Smooth muscle cell of the coronary artery (primary cell): ENCODE measurements around the gene INSRR. TPM values are rescaled to one million over a fixed set of nuclear protein-coding genes. Genes with fewer than 3 reads are reported as not detected.

Experiments
- total RNA-seq: library from RNA; depleted of rRNA; stranded (reverse); fragments of >200 nt; gene quantifications from 2 replicates; pipeline ENCODE4 v1.2.3, GENCODE V29; 2014; ENCODE audit warnings: low replicate concordance

Gene INSRR
- under 0.01 TPM in 1 of 2 replicates, not detected in the other for total RNA-seq

DNA sequence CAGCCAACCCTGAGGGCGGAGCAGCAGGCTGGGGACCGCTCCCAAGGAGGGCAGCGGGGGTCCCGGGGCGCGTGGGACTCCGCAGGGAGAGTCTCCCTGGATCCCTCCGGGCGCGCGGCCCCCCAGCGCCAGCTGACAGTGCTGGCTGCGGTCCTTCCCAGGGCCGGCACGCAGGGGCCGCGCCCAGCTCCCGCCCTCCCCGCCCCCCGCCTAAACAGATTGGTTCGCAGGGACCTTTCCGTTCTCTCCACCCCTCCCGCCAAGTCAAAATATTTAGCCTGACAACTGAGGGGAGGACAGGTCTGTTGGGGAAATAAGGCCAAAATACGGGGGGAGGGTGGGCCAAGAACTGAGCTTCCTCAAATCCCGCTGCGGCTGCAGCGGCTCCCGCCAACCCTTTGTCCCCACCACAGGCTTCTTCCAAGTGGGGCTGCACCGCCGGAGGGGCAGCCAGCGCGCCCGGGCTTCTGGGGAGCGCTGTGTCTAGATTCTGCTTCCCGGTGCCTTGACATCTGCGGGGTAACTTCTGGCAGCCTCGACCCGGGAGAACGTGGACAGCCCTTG lies at the start of gene INSRR:
Gene INSRR, minus strand, starts transcription at position 159 of the 564 bp plus-strand sequence. CDS start 496 bp downstream, outside the sequence.

DNA sequence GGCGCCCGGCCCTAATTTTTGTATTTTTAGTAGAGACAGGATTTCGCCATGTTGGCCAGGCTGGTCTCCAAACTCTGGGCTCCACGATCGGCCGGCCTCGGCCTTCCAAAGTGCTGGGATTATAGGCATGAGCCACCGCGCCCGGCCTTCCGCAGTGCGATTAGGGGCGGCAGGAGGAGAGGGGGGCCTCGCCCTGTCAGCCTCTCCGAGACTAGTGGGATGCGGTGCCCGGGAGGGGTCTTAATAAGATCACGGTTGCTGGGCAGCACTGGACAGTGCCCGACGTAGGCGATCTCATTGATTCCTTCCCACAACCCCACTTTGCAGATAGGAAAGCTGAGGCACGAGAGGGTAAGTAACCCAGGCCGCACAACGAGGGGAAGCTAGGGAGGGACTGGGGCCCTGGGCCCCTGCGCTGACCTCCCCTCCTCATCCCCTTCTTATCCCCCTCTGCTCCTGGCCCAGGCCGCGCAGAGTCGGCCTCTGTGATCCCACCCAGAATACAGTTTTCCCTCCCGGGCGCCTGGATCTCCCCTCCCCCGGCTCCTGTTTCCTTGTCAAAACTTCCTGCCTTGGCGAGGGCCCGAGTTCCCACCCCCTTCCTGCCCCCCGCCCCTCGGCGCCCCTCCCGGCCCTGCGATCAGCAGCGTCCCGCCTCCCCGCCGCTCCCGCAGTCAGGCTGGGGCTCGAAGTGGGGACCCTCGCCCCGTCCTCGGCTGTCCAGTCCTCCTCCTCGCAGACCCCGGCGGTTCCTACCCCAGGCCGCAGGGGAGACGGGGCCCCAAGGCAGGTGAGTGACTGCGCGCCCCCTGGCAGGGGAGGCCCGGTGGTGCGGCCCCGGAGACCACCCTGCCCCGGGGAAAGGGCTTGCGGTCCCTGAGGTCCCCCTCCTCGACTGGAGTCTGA lies 34.4 kb upstream of the INSRR start, which contains the start of gene PEAR1:
Gene PEAR1, plus strand, starts transcription at position 671 of the 906 bp plus-strand sequence. CDS start 10,209 bp downstream, outside the sequence.

DNA sequence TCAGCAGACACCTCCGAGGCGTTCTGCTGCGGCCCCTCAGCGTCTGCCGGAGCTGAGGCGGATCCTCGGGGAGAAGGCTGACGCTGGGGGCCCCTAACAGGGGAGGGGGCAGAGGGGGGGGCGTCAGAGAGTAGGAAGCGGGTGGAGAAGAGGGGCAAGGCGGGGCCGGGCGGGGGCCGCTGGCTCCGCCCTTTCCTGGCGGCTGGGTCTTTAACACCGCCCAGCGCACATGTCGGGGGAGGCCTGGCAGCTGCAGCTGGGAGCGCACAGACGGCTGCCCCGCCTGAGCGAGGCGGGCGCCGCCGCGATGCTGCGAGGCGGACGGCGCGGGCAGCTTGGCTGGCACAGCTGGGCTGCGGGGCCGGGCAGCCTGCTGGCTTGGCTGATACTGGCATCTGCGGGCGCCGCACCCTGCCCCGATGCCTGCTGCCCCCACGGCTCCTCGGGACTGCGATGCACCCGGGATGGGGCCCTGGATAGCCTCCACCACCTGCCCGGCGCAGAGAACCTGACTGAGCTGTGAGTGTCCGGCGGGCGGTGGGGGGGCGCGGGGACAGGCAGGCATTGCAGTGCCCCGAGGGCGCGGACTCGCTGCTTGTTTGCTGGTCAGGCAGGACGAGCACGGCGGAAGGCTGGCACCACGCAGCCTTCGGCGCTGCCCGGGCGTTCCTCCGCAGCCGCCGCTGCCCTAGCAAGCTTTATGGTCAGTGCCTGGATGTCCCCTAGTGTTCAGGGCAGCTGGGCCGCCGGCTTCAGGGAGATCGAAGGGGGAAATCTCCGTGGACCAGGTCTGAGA lies 1.9 kb upstream of the INSRR start, which contains the start of gene NTRK1:
Gene NTRK1, plus strand, starts transcription at position 238 of the 796 bp plus-strand sequence. Its CDS starts 70 bp downstream, at position 308.

DNA sequence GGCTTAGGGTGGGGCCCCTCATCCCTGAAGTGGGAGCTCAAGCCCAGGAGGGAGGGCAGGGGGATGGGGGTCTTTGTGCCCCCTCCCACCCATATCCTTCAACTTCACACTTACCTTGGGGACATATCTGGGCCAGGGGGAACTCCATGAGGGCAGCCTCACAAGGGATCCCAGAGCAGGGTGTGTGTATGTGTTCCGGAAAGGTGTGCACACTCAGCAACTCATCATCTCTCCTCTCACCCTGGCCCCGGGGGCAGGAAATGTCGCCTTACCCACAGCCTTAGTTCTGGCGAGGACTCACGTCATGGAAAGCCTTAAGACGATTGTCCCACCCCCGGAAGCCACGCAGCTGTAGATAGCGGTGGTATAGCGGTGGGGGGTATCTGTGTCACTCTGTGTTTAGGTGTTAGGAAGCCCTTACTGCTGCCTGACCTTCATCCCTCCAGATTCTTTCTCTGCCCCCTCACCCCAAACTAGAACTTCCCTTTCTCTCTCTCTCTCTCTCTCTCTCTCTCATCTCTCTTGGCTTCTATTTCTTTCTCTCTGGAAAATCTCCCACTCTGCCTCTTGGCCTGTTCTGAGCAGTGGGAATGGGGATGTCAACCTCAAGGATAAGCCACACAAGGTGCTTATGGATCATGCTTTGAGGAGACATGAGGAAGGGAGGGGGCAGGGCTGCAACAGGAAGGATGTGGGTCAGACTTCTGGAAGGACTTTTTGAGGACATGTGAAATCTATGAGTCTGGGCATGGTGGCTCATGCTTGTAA lies 42.2 kb downstream of the INSRR start, which contains the start of gene SH2D2A:
Gene SH2D2A, minus strand, starts transcription at position 288 of the 768 bp plus-strand sequence. Its CDS starts 140 bp downstream, at position 148.

Other genes starting within 250 kb of the INSRR start
- not detected in 2 replicates for gene HAPLN2, start 239.7 kb downstream of the INSRR start, total RNA-seq
- gene BCAN, start 217.0 kb downstream of the INSRR start, total RNA-seq, result 0.08 TPM in 1 of 2 replicates, not detected in the other
- gene NES, start 181.7 kb downstream of the INSRR start, total RNA-seq, result 12.4 and 71.8 TPM in 2 replicates
- gene CRABP2, start 153.5 kb downstream of the INSRR start, total RNA-seq, result 5.0 and 87.6 TPM in 2 replicates
- 5.7 and 8.7 TPM in 2 replicates for gene METTL25B, start 130.6 kb downstream of the INSRR start, total RNA-seq
- gene ISG20L2, start 130.4 kb downstream of the INSRR start, total RNA-seq, result 7.1 and 7.4 TPM in 2 replicates
- 44.3 and 62.1 TPM in 2 replicates for gene MRPL24, start 118.0 kb downstream of the INSRR start, total RNA-seq
- 138 and 145 TPM in 2 replicates for gene HDGF, start 107.4 kb downstream of the INSRR start, total RNA-seq
- gene PRCC, start 91.6 kb downstream of the INSRR start, total RNA-seq, result 3.7 and 9.8 TPM in 2 replicates
- 0.30 TPM in 1 of 2 replicates, not detected in the other for gene SH2D2A, start 42.3 kb downstream of the INSRR start, total RNA-seq
- 0.08 and 0.12 TPM in 2 replicates for gene NTRK1, start 1.7 kb upstream of the INSRR start, total RNA-seq
- gene PEAR1, start 34.6 kb upstream of the INSRR start, total RNA-seq, result 1.8 and 6.8 TPM in 2 replicates
- 0.08 TPM in 1 of 2 replicates, not detected in the other for gene LRRC71, start 61.5 kb upstream of the INSRR start, total RNA-seq
- 19.8 and 24.9 TPM in 2 replicates for gene ARHGEF11, start 186.6 kb upstream of the INSRR start, total RNA-seq
- not detected in 2 replicates for gene ETV3L, start 240.7 kb upstream of the INSRR start, total RNA-seq